Subcutaneous adipose tissue (tissue), 4 donors: ENCODE results near the gene GABRB1. TPM values are rescaled to one million over a fixed set of nuclear protein-coding genes. Genes with fewer than 3 reads are reported as not detected.

ENCODE experiments used
- total RNA-seq, 4 donors: library from RNA; depleted of rRNA; stranded (reverse); fragments of >200 nt; gene quantifications; one replicate each; pipeline ENCODE4 v1.1.0, GENCODE V29; 2016
- TF ChIP-seq, protein P1 (sequence below): fragments of 450-650 bp; IDR thresholded peaks from one replicate; pipeline ENCODE4 v1.5.1; 2016; ENCODE audit warnings: low read depth, mild to moderate bottlenecking, control low read depth, antibody characterized with exemption, moderate library complexity

The GABRB1 gene
- total RNA-seq, 4 donors from 2014 or later: not detected

DNA sequence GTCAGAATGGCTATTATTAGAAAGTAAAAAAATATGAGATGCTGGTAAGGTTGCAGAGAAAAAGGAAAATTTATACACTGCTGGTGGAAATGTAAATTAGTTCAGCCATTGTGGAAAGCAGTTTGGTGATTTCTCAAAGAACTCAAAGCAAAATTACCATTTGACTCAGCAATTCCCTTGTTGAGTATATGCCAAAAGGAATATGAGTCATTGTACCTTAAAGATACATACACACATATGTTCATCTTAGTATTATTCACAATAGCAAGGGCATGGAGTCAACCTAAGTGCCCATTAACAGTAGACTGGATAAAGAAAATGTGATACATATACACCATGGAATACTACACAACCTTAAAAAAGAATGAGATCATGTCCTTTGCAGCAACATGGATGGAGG is 284.0 kb downstream of the GABRB1 start:
- TF ChIP-seq, protein P1, sequence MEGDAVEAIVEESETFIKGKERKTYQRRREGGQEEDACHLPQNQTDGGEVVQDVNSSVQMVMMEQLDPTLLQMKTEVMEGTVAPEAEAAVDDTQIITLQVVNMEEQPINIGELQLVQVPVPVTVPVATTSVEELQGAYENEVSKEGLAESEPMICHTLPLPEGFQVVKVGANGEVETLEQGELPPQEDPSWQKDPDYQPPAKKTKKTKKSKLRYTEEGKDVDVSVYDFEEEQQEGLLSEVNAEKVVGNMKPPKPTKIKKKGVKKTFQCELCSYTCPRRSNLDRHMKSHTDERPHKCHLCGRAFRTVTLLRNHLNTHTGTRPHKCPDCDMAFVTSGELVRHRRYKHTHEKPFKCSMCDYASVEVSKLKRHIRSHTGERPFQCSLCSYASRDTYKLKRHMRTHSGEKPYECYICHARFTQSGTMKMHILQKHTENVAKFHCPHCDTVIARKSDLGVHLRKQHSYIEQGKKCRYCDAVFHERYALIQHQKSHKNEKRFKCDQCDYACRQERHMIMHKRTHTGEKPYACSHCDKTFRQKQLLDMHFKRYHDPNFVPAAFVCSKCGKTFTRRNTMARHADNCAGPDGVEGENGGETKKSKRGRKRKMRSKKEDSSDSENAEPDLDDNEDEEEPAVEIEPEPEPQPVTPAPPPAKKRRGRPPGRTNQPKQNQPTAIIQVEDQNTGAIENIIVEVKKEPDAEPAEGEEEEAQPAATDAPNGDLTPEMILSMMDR: no peak

DNA sequence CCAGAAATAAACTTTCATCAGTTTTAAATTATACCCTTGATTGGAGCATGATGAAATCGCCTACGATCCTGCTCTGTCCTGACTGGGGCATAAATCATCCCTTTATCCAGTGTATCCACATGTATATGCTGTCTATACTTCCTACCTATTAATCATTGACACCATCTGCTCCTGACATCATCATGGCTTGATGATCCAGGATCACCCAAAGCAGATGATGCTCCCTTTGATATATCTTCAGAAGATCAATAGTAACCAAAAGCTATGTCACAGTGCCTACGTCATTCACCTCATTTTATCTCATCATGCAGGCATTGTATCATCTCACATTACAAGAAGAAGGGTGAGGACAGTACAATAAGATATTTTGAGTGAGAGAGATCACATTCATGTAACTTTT is 294.7 kb downstream of the GABRB1 start:
- TF ChIP-seq, protein P1: no peak

DNA sequence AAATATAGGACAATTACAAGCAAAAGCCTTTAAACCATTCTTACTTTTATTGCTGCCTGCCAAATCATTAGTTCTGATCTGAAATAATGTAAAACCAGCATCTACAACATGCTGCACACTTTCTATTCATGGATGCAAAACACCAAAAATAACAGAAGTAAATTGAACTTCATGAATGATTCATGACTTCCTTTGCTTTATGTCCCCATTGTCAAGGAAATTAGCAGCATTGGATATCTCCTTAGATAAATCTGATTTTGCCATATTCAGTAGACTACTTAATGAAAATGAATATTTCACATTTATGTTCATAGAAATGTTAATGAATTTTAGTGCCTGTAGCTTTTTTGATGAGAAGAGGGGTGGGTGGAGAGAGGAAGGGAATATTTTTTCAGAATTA is 299.5 kb downstream of the GABRB1 start:
- TF ChIP-seq, protein P1: no peak

DNA sequence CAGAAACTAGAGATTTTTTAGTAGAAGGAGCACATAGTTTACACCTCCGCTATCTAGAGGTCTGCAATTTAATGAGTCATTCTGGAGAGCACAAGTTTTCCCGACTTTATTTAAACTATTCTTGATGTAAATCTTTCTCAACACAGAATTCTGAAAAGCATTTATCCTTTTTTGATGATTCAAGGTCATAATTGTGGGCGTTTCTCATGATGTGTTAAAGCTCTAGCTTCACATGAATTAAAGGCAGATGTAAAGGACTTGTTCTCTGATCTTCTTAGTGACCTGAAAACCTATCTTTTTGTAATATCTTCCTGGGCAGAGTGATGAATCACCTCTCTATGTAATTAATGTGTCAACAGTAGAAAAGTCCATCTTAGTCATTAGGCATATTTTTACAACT is 303.3 kb downstream of the GABRB1 start:
- TF ChIP-seq, protein P1: no peak

DNA sequence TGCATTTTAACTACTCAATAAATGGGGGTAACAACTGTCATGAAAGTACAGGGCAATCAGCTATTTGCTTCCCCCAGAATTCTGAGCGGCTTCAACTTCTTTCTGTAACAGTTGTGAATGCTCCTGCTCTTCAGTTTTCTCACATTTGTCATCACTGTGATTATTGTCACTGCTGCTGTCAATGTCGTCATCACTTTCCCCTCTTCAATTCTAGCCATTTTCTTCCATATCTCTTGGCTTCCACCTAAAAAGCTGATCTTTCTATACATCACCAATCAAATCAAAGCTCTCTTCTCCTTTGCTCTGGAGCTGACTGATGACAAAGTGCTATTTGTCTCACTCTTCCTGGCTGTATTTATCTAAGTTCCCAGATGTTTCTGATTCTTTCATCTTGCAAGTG is 306.5 kb downstream of the GABRB1 start:
- TF ChIP-seq, protein P1: no peak

DNA sequence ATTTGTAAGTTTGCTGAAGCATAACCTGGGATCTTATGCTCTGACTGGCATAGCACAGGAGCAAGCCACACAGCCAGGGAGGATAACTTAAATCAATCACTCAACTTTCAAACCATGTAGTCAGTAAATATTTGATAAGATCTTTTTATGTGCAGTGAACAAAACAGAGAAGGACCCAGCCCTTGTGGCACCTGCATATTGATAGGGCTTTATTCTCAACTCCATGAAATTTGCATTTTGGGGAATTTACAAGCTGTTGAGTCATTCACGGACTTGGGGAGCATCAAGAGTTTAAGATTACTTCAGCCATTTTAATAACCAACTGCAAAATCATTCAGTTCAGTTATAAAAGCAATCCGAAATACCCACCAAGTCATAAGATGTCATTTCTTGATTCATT is 309.5 kb downstream of the GABRB1 start:
- TF ChIP-seq, protein P1: no peak

DNA sequence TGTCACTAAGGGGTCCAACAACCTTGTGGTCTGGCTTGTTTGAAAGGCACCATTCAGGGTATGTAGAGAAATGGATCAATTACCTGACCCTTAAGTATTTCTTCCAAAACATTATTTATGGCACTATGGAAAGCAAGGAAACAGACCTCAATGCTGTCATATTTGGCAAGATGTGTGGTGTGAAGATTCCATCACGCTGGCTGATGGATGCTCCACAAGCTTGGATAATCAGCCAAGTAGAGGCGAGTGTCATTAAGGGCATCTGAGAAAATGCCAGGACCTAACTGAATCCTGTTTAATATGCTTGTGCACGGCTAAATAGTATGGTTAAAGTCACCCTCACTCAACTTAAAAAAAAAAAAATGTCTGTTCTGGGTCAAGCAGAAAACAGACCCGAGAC is 311.4 kb downstream of the GABRB1 start:
- TF ChIP-seq, protein P1: no peak
